ENCODE data around the gene BICC1. TPM values are rescaled to one million over a fixed set of nuclear protein-coding genes. Genes with fewer than 3 reads are reported as not detected.

Gene BICC1
- total and polyA plus RNA-seq, 2 of the 8 experiments (the other 6 are each of a cell fraction or from before 2014, with no cell fraction given): 0.20 to 0.73 TPM

DNA sequence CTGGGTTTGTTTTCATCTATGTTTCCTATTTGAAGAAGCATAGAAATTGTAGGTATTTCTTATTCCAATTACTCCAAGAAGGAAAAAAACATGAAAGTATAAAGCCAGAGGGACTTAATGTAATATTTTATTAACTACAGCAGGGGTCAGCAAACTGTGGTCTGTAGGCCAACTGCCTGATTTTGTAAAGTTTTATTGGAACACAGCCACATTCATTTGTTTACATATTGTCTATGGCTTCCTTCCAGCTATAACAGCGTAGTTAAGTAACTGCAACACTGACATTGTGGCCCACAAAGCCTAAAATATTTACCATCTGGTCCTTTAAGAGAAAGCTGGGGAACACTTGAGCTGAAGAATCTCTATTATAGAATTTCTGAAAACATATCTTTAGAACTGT is 306.2 kb downstream of the BICC1 start (continued):
- TF ChIP-seq, protein P1, sequence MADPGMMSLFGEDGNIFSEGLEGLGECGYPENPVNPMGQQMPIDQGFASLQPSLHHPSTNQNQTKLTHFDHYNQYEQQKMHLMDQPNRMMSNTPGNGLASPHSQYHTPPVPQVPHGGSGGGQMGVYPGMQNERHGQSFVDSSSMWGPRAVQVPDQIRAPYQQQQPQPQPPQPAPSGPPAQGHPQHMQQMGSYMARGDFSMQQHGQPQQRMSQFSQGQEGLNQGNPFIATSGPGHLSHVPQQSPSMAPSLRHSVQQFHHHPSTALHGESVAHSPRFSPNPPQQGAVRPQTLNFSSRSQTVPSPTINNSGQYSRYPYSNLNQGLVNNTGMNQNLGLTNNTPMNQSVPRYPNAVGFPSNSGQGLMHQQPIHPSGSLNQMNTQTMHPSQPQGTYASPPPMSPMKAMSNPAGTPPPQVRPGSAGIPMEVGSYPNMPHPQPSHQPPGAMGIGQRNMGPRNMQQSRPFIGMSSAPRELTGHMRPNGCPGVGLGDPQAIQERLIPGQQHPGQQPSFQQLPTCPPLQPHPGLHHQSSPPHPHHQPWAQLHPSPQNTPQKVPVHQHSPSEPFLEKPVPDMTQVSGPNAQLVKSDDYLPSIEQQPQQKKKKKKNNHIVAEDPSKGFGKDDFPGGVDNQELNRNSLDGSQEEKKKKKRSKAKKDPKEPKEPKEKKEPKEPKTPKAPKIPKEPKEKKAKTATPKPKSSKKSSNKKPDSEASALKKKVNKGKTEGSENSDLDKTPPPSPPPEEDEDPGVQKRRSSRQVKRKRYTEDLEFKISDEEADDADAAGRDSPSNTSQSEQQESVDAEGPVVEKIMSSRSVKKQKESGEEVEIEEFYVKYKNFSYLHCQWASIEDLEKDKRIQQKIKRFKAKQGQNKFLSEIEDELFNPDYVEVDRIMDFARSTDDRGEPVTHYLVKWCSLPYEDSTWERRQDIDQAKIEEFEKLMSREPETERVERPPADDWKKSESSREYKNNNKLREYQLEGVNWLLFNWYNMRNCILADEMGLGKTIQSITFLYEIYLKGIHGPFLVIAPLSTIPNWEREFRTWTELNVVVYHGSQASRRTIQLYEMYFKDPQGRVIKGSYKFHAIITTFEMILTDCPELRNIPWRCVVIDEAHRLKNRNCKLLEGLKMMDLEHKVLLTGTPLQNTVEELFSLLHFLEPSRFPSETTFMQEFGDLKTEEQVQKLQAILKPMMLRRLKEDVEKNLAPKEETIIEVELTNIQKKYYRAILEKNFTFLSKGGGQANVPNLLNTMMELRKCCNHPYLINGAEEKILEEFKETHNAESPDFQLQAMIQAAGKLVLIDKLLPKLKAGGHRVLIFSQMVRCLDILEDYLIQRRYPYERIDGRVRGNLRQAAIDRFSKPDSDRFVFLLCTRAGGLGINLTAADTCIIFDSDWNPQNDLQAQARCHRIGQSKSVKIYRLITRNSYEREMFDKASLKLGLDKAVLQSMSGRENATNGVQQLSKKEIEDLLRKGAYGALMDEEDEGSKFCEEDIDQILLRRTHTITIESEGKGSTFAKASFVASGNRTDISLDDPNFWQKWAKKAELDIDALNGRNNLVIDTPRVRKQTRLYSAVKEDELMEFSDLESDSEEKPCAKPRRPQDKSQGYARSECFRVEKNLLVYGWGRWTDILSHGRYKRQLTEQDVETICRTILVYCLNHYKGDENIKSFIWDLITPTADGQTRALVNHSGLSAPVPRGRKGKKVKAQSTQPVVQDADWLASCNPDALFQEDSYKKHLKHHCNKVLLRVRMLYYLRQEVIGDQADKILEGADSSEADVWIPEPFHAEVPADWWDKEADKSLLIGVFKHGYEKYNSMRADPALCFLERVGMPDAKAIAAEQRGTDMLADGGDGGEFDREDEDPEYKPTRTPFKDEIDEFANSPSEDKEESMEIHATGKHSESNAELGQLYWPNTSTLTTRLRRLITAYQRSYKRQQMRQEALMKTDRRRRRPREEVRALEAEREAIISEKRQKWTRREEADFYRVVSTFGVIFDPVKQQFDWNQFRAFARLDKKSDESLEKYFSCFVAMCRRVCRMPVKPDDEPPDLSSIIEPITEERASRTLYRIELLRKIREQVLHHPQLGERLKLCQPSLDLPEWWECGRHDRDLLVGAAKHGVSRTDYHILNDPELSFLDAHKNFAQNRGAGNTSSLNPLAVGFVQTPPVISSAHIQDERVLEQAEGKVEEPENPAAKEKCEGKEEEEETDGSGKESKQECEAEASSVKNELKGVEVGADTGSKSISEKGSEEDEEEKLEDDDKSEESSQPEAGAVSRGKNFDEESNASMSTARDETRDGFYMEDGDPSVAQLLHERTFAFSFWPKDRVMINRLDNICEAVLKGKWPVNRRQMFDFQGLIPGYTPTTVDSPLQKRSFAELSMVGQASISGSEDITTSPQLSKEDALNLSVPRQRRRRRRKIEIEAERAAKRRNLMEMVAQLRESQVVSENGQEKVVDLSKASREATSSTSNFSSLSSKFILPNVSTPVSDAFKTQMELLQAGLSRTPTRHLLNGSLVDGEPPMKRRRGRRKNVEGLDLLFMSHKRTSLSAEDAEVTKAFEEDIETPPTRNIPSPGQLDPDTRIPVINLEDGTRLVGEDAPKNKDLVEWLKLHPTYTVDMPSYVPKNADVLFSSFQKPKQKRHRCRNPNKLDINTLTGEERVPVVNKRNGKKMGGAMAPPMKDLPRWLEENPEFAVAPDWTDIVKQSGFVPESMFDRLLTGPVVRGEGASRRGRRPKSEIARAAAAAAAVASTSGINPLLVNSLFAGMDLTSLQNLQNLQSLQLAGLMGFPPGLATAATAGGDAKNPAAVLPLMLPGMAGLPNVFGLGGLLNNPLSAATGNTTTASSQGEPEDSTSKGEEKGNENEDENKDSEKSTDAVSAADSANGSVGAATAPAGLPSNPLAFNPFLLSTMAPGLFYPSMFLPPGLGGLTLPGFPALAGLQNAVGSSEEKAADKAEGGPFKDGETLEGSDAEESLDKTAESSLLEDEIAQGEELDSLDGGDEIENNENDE (IDR thresholded peaks at IDR 0.05; ENCODE audit: insufficient replicate concordance, low read length): no peak
- TF ChIP-seq SIN3A (conservative IDR thresholded peaks at IDR 0.05 in 1 of 2, IDR thresholded peaks at IDR 0.05 in 1 of 2; ENCODE audit: low read depth in 1 of 2, low read length in 2 of 2) (no peak), RFX5 (IDR thresholded peaks at IDR 0.05; ENCODE audit: borderline replicate concordance, low read depth, low read length) (no peak), SIX5 (IDR thresholded peaks at IDR 0.05; ENCODE audit: low read depth, low read length) (no peak), JUN (IDR thresholded peaks at IDR 0.05; ENCODE audit: low read depth, low read length) (no peak), HDAC2 (IDR thresholded peaks at IDR 0.05; ENCODE audit: borderline replicate concordance in 1 of 2, low read depth in 2 of 2, low read length in 2 of 2) (no peak), TAF7 (optimal IDR thresholded peaks at IDR 0.05; ENCODE audit: borderline replicate concordance, low read depth, low read length) (no peak), POLR2AphosphoS5 (IDR thresholded peaks at IDR 0.05; ENCODE audit: low read depth, low read length) (no peak), TAF1 (IDR thresholded peaks at IDR 0.05; ENCODE audit: low read depth, low read length) (no peak), FOSL1 (IDR thresholded peaks at IDR 0.05; ENCODE audit: insufficient read depth, low read depth, low read length) (no peak)
- TF ChIP-seq, protein P2, sequence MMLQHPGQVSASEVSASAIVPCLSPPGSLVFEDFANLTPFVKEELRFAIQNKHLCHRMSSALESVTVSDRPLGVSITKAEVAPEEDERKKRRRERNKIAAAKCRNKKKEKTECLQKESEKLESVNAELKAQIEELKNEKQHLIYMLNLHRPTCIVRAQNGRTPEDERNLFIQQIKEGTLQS (IDR thresholded peaks at IDR 0.05; ENCODE audit: insufficient read depth, low read depth, low read length): no peak
